SK-N-SH (cell line): Measurements from ENCODE around the gene CBLN3. TPM values are rescaled to one million over a fixed set of nuclear protein-coding genes. Genes with fewer than 3 reads are reported as not detected.

Experiments
- CTCF ChIA-PET: fragments of 300-600, 350-600 bp; formaldehyde crosslinking; extraction: SDS; loops from one replicate; lab custom pipeline; 2021; lab: Yijun Ruan, JAX
- POLR2A ChIA-PET: fragments of 350-600 bp; sonication (Branson Sonifier 250); formaldehyde crosslinking; extraction: SDS; loops from one replicate; lab custom pipeline; 2020; ENCODE audit warnings: antibody characterized with exemption, inconsistent platforms; lab: Yijun Ruan, JAX
- DNase-seq: peaks from one replicate; pipeline ENCODE4 v3.0.0; 2012
- H2AFZ ChIP-seq: fragments of 200-600 bp; sonication (generic); 2 replicates; pipeline ENCODE4 v1.8.1; 2016; ENCODE audit warnings: antibody characterized with exemption, mild to moderate bottlenecking, low read depth
- H3F3A ChIP-seq: fragments of 200-600 bp; sonication (generic); replicated peaks from 2 replicates; pipeline ENCODE3; 2016; ENCODE audit warnings: antibody characterized with exemption, mild to moderate bottlenecking; ENCODE audit not compliant: insufficient read depth
- H3K27ac ChIP-seq, 2 experiments: fragments of 200-500 bp in 1 of 2; fragments of 200-600 bp in 1 of 2; sonication (Bioruptor generic) in 1 of 2; sonication (generic), shearing (Covaris generic) in 1 of 2; 2 replicates each; pipeline versions ENCODE4 v1.5.1 to v1.6.1; 2014 to 2016; ENCODE audit warnings: low read depth in 2 of 2, inconsistent platforms in 1 of 2, low read length in 1 of 2, mild to moderate bottlenecking in 1 of 2, mixed read lengths in 1 of 2
- H3K27me3 ChIP-seq: fragments of 200-600 bp; sonication (generic), shearing (Covaris generic); 2 replicates; pipeline ENCODE4 v1.6.1; 2016; ENCODE audit warnings: mixed run types; ENCODE audit not compliant: insufficient read depth
- H3K36me3 ChIP-seq, 2 experiments: fragments of 200-500 bp in 1 of 2; fragments of 200-600 bp in 1 of 2; sonication (Bioruptor generic) in 1 of 2; sonication (generic) in 1 of 2; replicated peaks in 1 of 2; 2 replicates each; pipeline versions ENCODE3 to v1.5.1; 2014 to 2016; ENCODE audit warnings: low read length in 1 of 2, mild to moderate bottlenecking in 1 of 2; ENCODE audit not compliant: insufficient read depth in 2 of 2, control insufficient read depth in 1 of 2
- H3K4me1 ChIP-seq, 2 experiments: fragments of 200-500 bp in 1 of 2; fragments of 200-600 bp in 1 of 2; sonication (Bioruptor generic) in 1 of 2; sonication (generic), shearing (Covaris generic) in 1 of 2; 2 replicates each; pipeline versions ENCODE4 v1.5.1 to v1.6.1; 2014 to 2016; ENCODE audit warnings: low read depth in 1 of 2, low read length in 1 of 2, mixed run types in 1 of 2; ENCODE audit not compliant: insufficient read depth in 2 of 2, control insufficient read depth in 1 of 2
- H3K4me2 ChIP-seq: fragments of 200-600 bp; sonication (generic), shearing (Covaris generic); 2 replicates; pipeline ENCODE4 v1.6.1; 2017; ENCODE audit warnings: mixed run types
- H3K4me3 ChIP-seq, 2 experiments: fragments of 200-500 bp in 1 of 2; fragments of 200-600 bp in 1 of 2; sonication (Bioruptor generic) in 1 of 2; sonication (generic), shearing (Covaris generic) in 1 of 2; 2 replicates each; pipeline versions ENCODE4 v1.5.1 to v1.8.1; 2014 to 2016; ENCODE audit warnings: low read depth in 2 of 2, inconsistent platforms in 1 of 2, low read length in 1 of 2, mild to moderate bottlenecking in 1 of 2, mixed read lengths in 1 of 2, moderate library complexity in 1 of 2
- H3K79me2 ChIP-seq: fragments of 200-600 bp; sonication (generic); 2 replicates; pipeline ENCODE4 v1.8.1; 2017; ENCODE audit warnings: mild to moderate bottlenecking; ENCODE audit not compliant: insufficient read depth
- H3K9ac ChIP-seq: fragments of 200-600 bp; sonication (generic); 2 replicates; pipeline ENCODE4 v1.6.1; 2017; ENCODE audit warnings: mixed run types
- H3K9me2 ChIP-seq: fragments of 200-600 bp; sonication (generic); 2 replicates; pipeline ENCODE4 v1.6.1; 2017; ENCODE audit warnings: mixed run types
- H3K9me3 ChIP-seq: fragments of 200-600 bp; sonication (generic); 2 replicates; pipeline ENCODE4 v1.6.1; 2017; ENCODE audit warnings: mixed run types, mild to moderate bottlenecking, moderate library complexity
- H4K20me1 ChIP-seq: fragments of 200-600 bp; sonication (generic); 2 replicates; pipeline ENCODE4 v1.6.1; 2017; ENCODE audit warnings: mild to moderate bottlenecking, mixed run types; ENCODE audit not compliant: insufficient read depth
- ELF1 ChIP-seq: IDR thresholded peaks from 2 replicates; pipeline ENCODE4 v1.4.0; 2012
- EZH2phosphoT487 ChIP-seq: fragments of 200-600 bp; sonication (generic); IDR thresholded peaks from 2 replicates; pipeline ENCODE4 v1.6.1; 2017; ENCODE audit warnings: low read depth, mixed run types, mild to moderate bottlenecking, antibody characterized with exemption, moderate library complexity, borderline replicate concordance
- FOSL2 ChIP-seq: IDR thresholded peaks from 2 replicates; pipeline ENCODE4 v1.4.0; 2012; ENCODE audit warnings: low read depth, mild to moderate bottlenecking, moderate library complexity, borderline replicate concordance
- FOXJ3 ChIP-seq: sonication (generic); formaldehyde crosslinking; IDR thresholded peaks from 2 replicates; pipeline ENCODE4 v1.5.1; 2020; ENCODE audit warnings: mild to moderate bottlenecking, missing genetic modification reagents
- GATA2 ChIP-seq: sonication (generic); formaldehyde crosslinking; IDR thresholded peaks from 2 replicates; pipeline ENCODE4 v1.5.0; 2020; ENCODE audit warnings: mild to moderate bottlenecking, missing genetic modification reagents
- MEF2A ChIP-seq: IDR thresholded peaks from 2 replicates; pipeline ENCODE4 v1.4.0; 2012; ENCODE audit warnings: low read depth, borderline replicate concordance
- MXI1 ChIP-seq: IDR thresholded peaks from 2 replicates; pipeline ENCODE4 v1.6.1; 2012; ENCODE audit warnings: mild to moderate bottlenecking, low read depth, low read length, improper control_type of control experiment
- NRF1 ChIP-seq: IDR thresholded peaks from 2 replicates; pipeline ENCODE4 v1.6.1; 2012; ENCODE audit warnings: low read depth, mild to moderate bottlenecking, low read length
- POLR2AphosphoS5 ChIP-seq: IDR thresholded peaks from 2 replicates; pipeline ENCODE4 v1.6.1; 2012; ENCODE audit warnings: low read depth, low read length
- RAD21 ChIP-seq: IDR thresholded peaks from 2 replicates; pipeline ENCODE4 v1.6.1; 2012; ENCODE audit warnings: mild to moderate bottlenecking, low read length
- RCOR1 ChIP-seq: fragments of 150-350 bp; IDR thresholded peaks from 2 replicates; pipeline ENCODE4 v1.6.1; 2017; ENCODE audit warnings: antibody characterized with exemption, low read length
- RFX5 ChIP-seq: IDR thresholded peaks from 2 replicates; pipeline ENCODE4 v1.6.1; 2012; ENCODE audit warnings: mild to moderate bottlenecking, improper control_type of control experiment, low read length
- RXRA ChIP-seq: IDR thresholded peaks from 2 replicates; pipeline ENCODE4 v1.4.0; 2012; ENCODE audit warnings: low read depth, mild to moderate bottlenecking, borderline replicate concordance
- SMC3 ChIP-seq: IDR thresholded peaks from 2 replicates; pipeline ENCODE4 v1.6.1; 2012; ENCODE audit warnings: low read depth, low read length, improper control_type of control experiment
- TAF1 ChIP-seq: IDR thresholded peaks from 2 replicates; pipeline ENCODE4 v1.6.1; 2012; ENCODE audit warnings: low read depth, mild to moderate bottlenecking, low read length, moderate library complexity, borderline replicate concordance
- TCF12 ChIP-seq: IDR thresholded peaks from 2 replicates; pipeline ENCODE4 v1.4.0; 2012
- ZBTB33 ChIP-seq: IDR thresholded peaks from 2 replicates; pipeline ENCODE4 v1.4.0; 2012; ENCODE audit warnings: low read depth, borderline replicate concordance
- WGBS: methylation state at CpG from one replicate; pipeline ENCODE4 v1.1.6; 2017; ENCODE audit warnings: low lambda C conversion rate; 5-methylcytosine and 5-hydroxymethylcytosine counted together
- polyA plus RNA-seq, 3 experiments: library from polyadenylated mRNA; depleted of rRNA; stranded (reverse); fragments of >200 nt; gene quantifications; 2 replicates each; pipeline ENCODE4 v1.2.3, GENCODE V29; 2012
- TF ChIP-seq, protein P1 (sequence below): IDR thresholded peaks from 2 replicates; pipeline ENCODE4 v1.6.1; 2012; ENCODE audit warnings: mild to moderate bottlenecking, low read depth, low read length, moderate library complexity
- TF ChIP-seq, protein P2 (sequence below): IDR thresholded peaks from 2 replicates; pipeline ENCODE4 v1.4.0; 2012; ENCODE audit warnings: low read depth
- TF ChIP-seq, protein P3 (sequence below): fragments of 150-350 bp; IDR thresholded peaks from 2 replicates; pipeline ENCODE4 v1.6.1; 2016; ENCODE audit warnings: mild to moderate bottlenecking, low read depth, low read length

The CBLN3 gene
- polyA plus RNA-seq, 1 of the 3 experiments (the other 2 are of a cell fraction) = 1.8 TPM

GRCh38 chr14:24408764-24409163, 20.7 kb downstream of the CBLN3 start (continued):
- TF ChIP-seq EZH2phosphoT487 = no peak
- TF ChIP-seq FOSL2 = no peak
- TF ChIP-seq, protein P1, sequence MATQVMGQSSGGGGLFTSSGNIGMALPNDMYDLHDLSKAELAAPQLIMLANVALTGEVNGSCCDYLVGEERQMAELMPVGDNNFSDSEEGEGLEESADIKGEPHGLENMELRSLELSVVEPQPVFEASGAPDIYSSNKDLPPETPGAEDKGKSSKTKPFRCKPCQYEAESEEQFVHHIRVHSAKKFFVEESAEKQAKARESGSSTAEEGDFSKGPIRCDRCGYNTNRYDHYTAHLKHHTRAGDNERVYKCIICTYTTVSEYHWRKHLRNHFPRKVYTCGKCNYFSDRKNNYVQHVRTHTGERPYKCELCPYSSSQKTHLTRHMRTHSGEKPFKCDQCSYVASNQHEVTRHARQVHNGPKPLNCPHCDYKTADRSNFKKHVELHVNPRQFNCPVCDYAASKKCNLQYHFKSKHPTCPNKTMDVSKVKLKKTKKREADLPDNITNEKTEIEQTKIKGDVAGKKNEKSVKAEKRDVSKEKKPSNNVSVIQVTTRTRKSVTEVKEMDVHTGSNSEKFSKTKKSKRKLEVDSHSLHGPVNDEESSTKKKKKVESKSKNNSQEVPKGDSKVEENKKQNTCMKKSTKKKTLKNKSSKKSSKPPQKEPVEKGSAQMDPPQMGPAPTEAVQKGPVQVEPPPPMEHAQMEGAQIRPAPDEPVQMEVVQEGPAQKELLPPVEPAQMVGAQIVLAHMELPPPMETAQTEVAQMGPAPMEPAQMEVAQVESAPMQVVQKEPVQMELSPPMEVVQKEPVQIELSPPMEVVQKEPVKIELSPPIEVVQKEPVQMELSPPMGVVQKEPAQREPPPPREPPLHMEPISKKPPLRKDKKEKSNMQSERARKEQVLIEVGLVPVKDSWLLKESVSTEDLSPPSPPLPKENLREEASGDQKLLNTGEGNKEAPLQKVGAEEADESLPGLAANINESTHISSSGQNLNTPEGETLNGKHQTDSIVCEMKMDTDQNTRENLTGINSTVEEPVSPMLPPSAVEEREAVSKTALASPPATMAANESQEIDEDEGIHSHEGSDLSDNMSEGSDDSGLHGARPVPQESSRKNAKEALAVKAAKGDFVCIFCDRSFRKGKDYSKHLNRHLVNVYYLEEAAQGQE = no peak
- TF ChIP-seq TCF12 = no peak
- no peak for TF ChIP-seq FOXJ3 (CRISPR knock-in tag)
- no peak for TF ChIP-seq RCOR1
- TF ChIP-seq SMC3 = no peak
- no peak for TF ChIP-seq ELF1
- TF ChIP-seq MXI1 = no peak
- TF ChIP-seq RAD21 = no peak
- TF ChIP-seq RXRA = no peak

DNA sequence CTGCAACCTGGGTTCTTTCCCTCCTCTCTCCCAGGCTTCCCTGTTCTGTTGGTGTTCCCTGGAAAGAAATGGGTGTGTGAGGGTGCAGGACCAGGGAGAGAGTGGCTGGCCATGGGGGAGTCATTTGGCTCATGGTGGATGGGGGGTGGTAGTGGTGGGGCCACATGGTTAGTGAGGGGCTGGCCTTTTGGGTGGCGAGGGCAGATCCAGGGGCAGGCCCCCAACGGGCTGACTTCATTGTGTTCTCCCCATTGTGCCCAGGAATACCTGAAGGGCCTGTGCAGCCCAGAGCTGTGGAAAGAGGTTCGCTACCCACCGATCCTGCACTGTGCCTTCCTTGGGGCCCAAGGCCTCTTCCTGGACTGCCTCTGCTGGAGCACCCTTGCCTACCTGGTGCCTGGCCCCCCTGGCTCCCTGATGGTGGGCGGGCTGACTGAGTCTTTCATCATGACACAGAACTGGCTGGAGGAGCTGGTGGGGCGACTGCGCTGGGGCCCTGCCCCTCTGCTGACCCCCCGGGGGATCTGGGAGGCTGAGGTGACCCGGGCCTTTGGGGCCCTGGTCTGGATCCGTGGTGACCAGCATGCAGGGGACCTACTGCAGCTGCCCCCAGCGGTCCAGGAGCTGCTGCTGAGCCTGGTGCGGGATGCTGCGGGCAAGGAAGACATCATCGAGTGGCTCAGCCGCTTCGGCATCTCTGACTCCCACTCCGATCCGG, 21.7 kb downstream of the CBLN3 start:
- CTCF ChIA-PET = interaction anchor here (1.2 to 5.8 kb wide), 6 partner anchors 20 to 75 kb away, joined by 3 to 38 read pairs (median 26); partner anchors contain the start of genes CBLN3 and KHNYN
- H4K20me1 ChIP-seq = no peaks in the 10 kb centered on the region
- no peak overlapping the region for H3K4me3 ChIP-seq
- no peaks in the 10 kb centered on the region for H3K79me2 ChIP-seq
- no peaks in the 10 kb centered on the region for H3K27me3 ChIP-seq
- H3K9me2 ChIP-seq = no peaks in the 10 kb centered on the region
- no peak for DNase-seq
- TF ChIP-seq FOXJ3 (CRISPR knock-in tag) = no peak
- no peak for TF ChIP-seq RFX5
- TF ChIP-seq NRF1 = no peak
- TF ChIP-seq ZBTB33 = no peak
- no peak for TF ChIP-seq POLR2AphosphoS5
- TF ChIP-seq RAD21 = no peak
- TF ChIP-seq GATA2 (CRISPR knock-in tag) = no peak
- no peak for TF ChIP-seq TAF1
- TF ChIP-seq, protein P2, sequence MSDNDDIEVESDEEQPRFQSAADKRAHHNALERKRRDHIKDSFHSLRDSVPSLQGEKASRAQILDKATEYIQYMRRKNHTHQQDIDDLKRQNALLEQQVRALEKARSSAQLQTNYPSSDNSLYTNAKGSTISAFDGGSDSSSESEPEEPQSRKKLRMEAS = no peak
- no peak for TF ChIP-seq MEF2A
- TF ChIP-seq, protein P3, sequence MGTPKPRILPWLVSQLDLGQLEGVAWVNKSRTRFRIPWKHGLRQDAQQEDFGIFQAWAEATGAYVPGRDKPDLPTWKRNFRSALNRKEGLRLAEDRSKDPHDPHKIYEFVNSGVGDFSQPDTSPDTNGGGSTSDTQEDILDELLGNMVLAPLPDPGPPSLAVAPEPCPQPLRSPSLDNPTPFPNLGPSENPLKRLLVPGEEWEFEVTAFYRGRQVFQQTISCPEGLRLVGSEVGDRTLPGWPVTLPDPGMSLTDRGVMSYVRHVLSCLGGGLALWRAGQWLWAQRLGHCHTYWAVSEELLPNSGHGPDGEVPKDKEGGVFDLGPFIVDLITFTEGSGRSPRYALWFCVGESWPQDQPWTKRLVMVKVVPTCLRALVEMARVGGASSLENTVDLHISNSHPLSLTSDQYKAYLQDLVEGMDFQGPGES = no peak
- TF ChIP-seq, all 33 proteins: peak for 0
- 55% methylated on average over 2 of the region's 18 CpGs for whole genome bisulfite sequencing
- no peak overlapping the region for H3K27ac ChIP-seq
- H3K36me3 ChIP-seq = peaks cover 0 to 4% of the 10 kb centered on the region in 2 experiments
- no peaks in the 10 kb centered on the region; a peak in 1 of 4 replicates for H3K4me1 ChIP-seq
- POLR2A ChIA-PET = interaction anchor here (1.7 kb wide), 1 partner anchor 23 kb away, joined by 3 read pairs; no protein-coding TSS in a partner anchor
- H3K4me2 ChIP-seq = no peak overlapping the region
- no peak overlapping the region for H3K9ac ChIP-seq
- H3K9me3 ChIP-seq = no peaks in the 10 kb centered on the region
- H2AFZ ChIP-seq = no peak overlapping the region
- peaks cover 7% of the 10 kb centered on the region for H3F3A ChIP-seq
